VCaP (cell line): ENCODE results near the gene STOX2.
A peak's percentile ranks its signal among the peaks of the same experiment; 100 is the strongest.

ENCODE experiments used
- H3K27ac ChIP-seq: fragments of 450-650 bp; 2 replicates; pipeline ENCODE4 v1.5.1; 2017
- TF ChIP-seq, protein P1 (sequence below): fragments of 450-650 bp; conservative IDR thresholded peaks from 2 replicates; pipeline ENCODE4 v1.5.1; 2017; ENCODE audit warnings: mild to moderate bottlenecking, moderate library complexity

Gene STOX2

GRCh38 chr4:183986971-183987946, 82.2 kb downstream of the STOX2 start:
- peak overlapping the region; percentile 74 for H3K27ac ChIP-seq
- TF ChIP-seq, protein P1, sequence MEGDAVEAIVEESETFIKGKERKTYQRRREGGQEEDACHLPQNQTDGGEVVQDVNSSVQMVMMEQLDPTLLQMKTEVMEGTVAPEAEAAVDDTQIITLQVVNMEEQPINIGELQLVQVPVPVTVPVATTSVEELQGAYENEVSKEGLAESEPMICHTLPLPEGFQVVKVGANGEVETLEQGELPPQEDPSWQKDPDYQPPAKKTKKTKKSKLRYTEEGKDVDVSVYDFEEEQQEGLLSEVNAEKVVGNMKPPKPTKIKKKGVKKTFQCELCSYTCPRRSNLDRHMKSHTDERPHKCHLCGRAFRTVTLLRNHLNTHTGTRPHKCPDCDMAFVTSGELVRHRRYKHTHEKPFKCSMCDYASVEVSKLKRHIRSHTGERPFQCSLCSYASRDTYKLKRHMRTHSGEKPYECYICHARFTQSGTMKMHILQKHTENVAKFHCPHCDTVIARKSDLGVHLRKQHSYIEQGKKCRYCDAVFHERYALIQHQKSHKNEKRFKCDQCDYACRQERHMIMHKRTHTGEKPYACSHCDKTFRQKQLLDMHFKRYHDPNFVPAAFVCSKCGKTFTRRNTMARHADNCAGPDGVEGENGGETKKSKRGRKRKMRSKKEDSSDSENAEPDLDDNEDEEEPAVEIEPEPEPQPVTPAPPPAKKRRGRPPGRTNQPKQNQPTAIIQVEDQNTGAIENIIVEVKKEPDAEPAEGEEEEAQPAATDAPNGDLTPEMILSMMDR, result no peak

- TF ChIP-seq, protein P1, result no peak
- peak overlapping the region; percentile 74 for H3K27ac ChIP-seq
Observed at GRCh38 chr4:183987987-183988392, 82.9 kb downstream of the STOX2 start.

GRCh38 chr4:183988874-183989273, 83.8 kb downstream of the STOX2 start:
- peak overlapping the region; percentile 74 for H3K27ac ChIP-seq

GRCh38 chr4:183989461-183989860, 84.4 kb downstream of the STOX2 start:
- TF ChIP-seq, protein P1, result no peak
- no peak overlapping the region for H3K27ac ChIP-seq

More at GRCh38 chr4:183988874-183989273, 83.8 kb downstream of the STOX2 start:
- TF ChIP-seq, protein P1, result no peak

- H3K27ac ChIP-seq, result no peak overlapping the region
- TF ChIP-seq, protein P1, result no peak
Observed at GRCh38 chr4:183989931-183990330, 84.8 kb downstream of the STOX2 start.

GRCh38 chr4:183993676-183994075, 88.6 kb downstream of the STOX2 start:
- TF ChIP-seq, protein P1, result no peak

DNA sequence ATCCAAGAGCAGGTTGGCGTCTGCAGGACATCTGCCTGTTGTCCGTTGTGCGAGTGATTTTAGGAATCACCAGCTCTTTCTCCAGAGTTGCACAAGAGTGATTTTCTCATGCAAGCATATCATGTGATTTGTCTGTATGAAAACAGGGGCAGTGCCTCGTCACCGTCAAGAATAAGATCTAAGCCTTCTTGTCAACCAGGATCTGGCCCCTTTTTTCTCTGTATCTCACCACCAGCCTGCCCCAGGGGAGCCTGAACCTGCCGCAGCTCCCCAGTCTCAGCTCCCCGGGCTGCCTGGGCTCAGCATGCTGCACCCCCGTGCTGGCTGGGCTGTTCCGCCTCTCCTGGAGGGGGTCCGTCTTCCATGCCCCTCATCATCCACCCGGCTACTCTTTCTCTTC, 90.5 kb downstream of the STOX2 start:
- H3K27ac ChIP-seq, result no peak overlapping the region
- TF ChIP-seq, protein P1, result no peak

More at GRCh38 chr4:183993676-183994075, 88.6 kb downstream of the STOX2 start:
- no peak overlapping the region for H3K27ac ChIP-seq
